ENCODE data around the gene C6.

DNA sequence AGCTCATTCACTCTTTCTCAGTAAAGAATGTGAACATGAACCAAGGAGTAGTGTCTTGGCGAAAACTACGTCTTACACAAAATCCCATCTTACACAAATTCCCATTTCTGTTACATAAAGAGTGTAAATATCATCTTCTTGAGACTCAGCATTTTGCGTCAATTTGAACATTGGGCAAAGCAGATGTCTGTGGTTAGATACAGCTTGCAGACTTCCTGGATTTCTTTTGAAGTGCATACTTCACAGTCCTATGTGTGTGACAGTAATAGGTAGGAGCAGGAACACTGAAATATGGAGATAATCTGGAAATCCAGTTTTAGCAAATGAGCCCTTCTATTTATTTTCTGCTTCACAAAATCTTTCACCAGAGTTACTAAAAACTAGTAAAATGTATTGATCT, 58.8 kb downstream of the C6 start:
- no peak for TF ChIP-seq POLR2A (IDR thresholded peaks at IDR 0.05; ENCODE audit: low read depth, low read length)
- no peak for TF ChIP-seq POLR2AphosphoS5 (IDR thresholded peaks at IDR 0.05; ENCODE audit: low read depth, low read length)
- TF ChIP-seq TAF1 (IDR thresholded peaks at IDR 0.05; ENCODE audit: low read depth, low read length): no peak
- no peak for TF ChIP-seq POU2F2 (IDR thresholded peaks at IDR 0.05; ENCODE audit: low read depth, low read length)
- TF ChIP-seq SPI1 (IDR thresholded peaks at IDR 0.05; ENCODE audit: low read depth, low read length): no peak
